Measurements from ENCODE around the gene CCPG1.
A peak's percentile ranks its signal among the peaks of the same experiment; 100 is the strongest.

CCPG1 gene

DNA sequence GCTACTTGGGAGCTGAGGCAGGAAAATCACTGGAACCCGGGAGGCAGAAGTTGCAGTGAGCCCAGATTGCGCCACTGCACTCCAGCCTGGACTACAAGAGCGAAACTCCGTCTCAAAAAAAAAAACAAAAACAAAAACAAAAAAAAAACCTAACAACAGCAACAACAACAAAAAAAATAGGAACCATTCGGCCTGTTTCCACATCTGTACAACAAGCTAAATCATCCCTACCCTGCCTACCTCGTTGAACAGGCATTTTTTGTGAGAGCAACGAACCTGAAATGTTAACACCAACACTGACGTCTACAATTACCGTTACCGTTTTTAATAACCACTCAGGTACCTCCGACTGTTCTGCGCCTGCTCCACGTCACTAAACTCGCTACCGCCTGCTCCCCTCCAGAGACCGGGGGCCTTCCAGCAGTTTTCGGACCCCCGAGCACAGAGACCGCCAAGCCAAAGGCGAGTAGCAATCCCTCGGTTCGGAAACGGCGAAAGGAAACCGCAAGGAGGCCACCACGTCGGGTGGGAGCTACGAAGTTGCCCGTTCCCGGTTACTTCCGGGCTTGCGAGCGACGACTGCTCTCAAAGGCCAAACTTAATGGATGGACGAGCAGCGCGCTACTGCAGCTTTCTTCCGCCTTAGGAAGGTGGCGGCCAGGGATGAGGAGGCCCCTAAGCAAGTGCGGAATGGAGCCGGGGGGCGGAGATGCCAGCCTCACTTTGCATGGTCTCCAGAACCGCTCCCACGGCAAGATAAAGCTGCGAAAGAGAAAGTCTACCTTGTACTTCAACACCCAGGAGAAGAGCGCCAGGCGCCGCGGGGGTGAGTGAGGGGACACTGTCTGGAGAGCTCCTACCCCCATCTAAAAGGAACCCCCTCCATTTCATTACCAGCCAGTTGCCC, 89.3 kb downstream of the CCPG1 start, which contains the start of the genes PIGB and PIGBOS1:
PIGB (plus strand) TSS at position 635 of the 907 bp plus-strand sequence; CDS start at position 664, 29 bp downstream.
PIGBOS1 (minus strand) TSS at position 536 of the 907 bp plus-strand sequence. CDS start 1,331 bp downstream, outside the sequence.
- H3K4me3 ChIP-seq (replicated peaks in 1 of 2; ENCODE audit: low read depth in 2 of 2, low read length in 2 of 2): peak within 1 kb of the TSS; percentile 79 to 93
- peak; percentile 92 to 93 for DNase-seq (ENCODE audit: low read depth in 2 of 2)
- no peak for TF ChIP-seq CTCF (IDR thresholded peaks at IDR 0.05; ENCODE audit: low read depth, low read length)

Measured in cardiac fibroblast (primary cell).